Measurements from ENCODE around the gene MTUS2. TPM values are rescaled to one million over a fixed set of nuclear protein-coding genes. Genes with fewer than 3 reads are reported as not detected.

Gene MTUS2
- total and polyA plus RNA-seq, 10 donors, result 0.20 to 3.2 (median 0.85) TPM

GRCh38 chr13:29222458-29222857 lies 402.3 kb downstream of the MTUS2 start:
- 64 to 82% (median 80%) methylated on average over 4 to 5 of the region's 5 CpGs for WGBS, 5 donors
- no peak overlapping the region for H3K27ac ChIP-seq
- peaks cover 0 to 50% (median 30%) of the 10 kb centered on the region in 8 donors for H3K9me3 ChIP-seq
- TF ChIP-seq POLR2AphosphoS5 (IDR thresholded peaks at IDR 0.05) (no peak), POLR2A (IDR thresholded peaks at IDR 0.05) (no peak)
- TF ChIP-seq, protein P1, sequence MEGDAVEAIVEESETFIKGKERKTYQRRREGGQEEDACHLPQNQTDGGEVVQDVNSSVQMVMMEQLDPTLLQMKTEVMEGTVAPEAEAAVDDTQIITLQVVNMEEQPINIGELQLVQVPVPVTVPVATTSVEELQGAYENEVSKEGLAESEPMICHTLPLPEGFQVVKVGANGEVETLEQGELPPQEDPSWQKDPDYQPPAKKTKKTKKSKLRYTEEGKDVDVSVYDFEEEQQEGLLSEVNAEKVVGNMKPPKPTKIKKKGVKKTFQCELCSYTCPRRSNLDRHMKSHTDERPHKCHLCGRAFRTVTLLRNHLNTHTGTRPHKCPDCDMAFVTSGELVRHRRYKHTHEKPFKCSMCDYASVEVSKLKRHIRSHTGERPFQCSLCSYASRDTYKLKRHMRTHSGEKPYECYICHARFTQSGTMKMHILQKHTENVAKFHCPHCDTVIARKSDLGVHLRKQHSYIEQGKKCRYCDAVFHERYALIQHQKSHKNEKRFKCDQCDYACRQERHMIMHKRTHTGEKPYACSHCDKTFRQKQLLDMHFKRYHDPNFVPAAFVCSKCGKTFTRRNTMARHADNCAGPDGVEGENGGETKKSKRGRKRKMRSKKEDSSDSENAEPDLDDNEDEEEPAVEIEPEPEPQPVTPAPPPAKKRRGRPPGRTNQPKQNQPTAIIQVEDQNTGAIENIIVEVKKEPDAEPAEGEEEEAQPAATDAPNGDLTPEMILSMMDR (IDR thresholded peaks at IDR 0.05 in 8 of 11, conservative IDR thresholded peaks at IDR 0.05 in 3 of 11), result no peak
- H3K27me3 ChIP-seq (replicated peaks in 1 of 7), result peaks cover 0 to 9% (median 0%) of the 10 kb centered on the region in 7 donors
- intact Hi-C loops (cut with DNase I; ENCODE audit: low total_unique reads), result no loop called here
- H3K4me3 ChIP-seq, result no peak overlapping the region
- H3K4me1 ChIP-seq, result no peaks in the 10 kb centered on the region
- no peak for DNase-seq
- H3K36me3 ChIP-seq, result no peaks in the 10 kb centered on the region

GRCh38 chr13:29224206-29224605 lies 404.1 kb downstream of the MTUS2 start:
- H3K36me3 ChIP-seq, result no peaks in the 10 kb centered on the region
- WGBS, 5 donors, result 79 to 94% (median 85%) methylated on average over 2 of the region's 2 CpGs
- H3K27ac ChIP-seq, result no peak overlapping the region
- TF ChIP-seq, protein P1 (IDR thresholded peaks at IDR 0.05 in 8 of 11, conservative IDR thresholded peaks at IDR 0.05 in 3 of 11), result no peak
- no peak for TF ChIP-seq POLR2A (IDR thresholded peaks at IDR 0.05)
- no peak for TF ChIP-seq POLR2AphosphoS5 (IDR thresholded peaks at IDR 0.05)
- H3K4me3 ChIP-seq, result no peak overlapping the region
- no peaks in the 10 kb centered on the region for H3K4me1 ChIP-seq
- DNase-seq, result no peak
- peaks cover 0 to 37% (median 20%) of the 10 kb centered on the region in 8 donors for H3K9me3 ChIP-seq
- peaks cover 0 to 9% (median 0%) of the 10 kb centered on the region in 7 donors for H3K27me3 ChIP-seq (replicated peaks in 1 of 7)
- intact Hi-C loops (cut with DNase I; ENCODE audit: low total_unique reads), result no loop called here

DNA sequence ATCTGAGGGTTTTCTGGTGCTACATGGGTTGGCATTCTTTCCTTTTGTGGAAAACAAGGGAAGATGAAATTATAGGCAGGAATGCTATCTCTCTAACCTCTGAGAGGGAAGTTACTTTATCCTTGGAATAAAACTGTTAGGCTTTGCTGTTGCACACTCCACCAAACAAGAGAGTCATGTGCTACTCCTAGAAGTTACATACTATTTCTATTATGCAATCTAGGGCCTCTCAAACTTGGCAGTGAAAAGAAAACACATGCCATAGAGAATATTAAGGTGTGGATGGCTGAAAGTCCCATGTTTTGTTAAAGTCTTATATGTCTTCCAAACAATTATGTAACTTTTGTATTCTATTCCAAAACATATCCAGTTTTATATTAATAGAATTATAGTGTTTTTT lies 407.4 kb downstream of the MTUS2 start:
- no peak for DNase-seq
- H3K27me3 ChIP-seq (replicated peaks in 1 of 7), result peaks cover 0 to 9% (median 0%) of the 10 kb centered on the region in 7 donors
- H3K9me3 ChIP-seq, result peaks cover 0 to 17% (median 14%) of the 10 kb centered on the region in 8 donors
- H3K4me3 ChIP-seq, result no peak overlapping the region
- no peaks in the 10 kb centered on the region for H3K36me3 ChIP-seq
- no peak overlapping the region for H3K27ac ChIP-seq
- H3K4me1 ChIP-seq, result no peaks in the 10 kb centered on the region
- TF ChIP-seq POLR2A (IDR thresholded peaks at IDR 0.05) (no peak), POLR2AphosphoS5 (IDR thresholded peaks at IDR 0.05) (no peak)
- TF ChIP-seq, protein P1 (IDR thresholded peaks at IDR 0.05 in 8 of 11, conservative IDR thresholded peaks at IDR 0.05 in 3 of 11), result no peak
- intact Hi-C loops (cut with DNase I; ENCODE audit: low total_unique reads), result no loop called here

- TF ChIP-seq POLR2A (IDR thresholded peaks at IDR 0.05), result no peak
- TF ChIP-seq POLR2AphosphoS5 (IDR thresholded peaks at IDR 0.05), result no peak
- TF ChIP-seq, protein P1 (IDR thresholded peaks at IDR 0.05 in 8 of 11, conservative IDR thresholded peaks at IDR 0.05 in 3 of 11), result no peak
- Histone ChIP-seq H3K27ac (no peak overlapping the region), H3K27me3 (replicated peaks in 1 of 7) (no peaks in the 10 kb centered on the region), H3K4me1 (no peaks in the 10 kb centered on the region), H3K9me3 (no peaks in the 10 kb centered on the region), H3K4me3 (no peak overlapping the region), H3K36me3 (no peaks in the 10 kb centered on the region)
- DNase-seq, result no peak
- intact Hi-C loops (cut with DNase I; ENCODE audit: low total_unique reads), result no loop called here
- 65 to 78% (median 75%) methylated on average over 3 of the region's 3 CpGs for WGBS, 5 donors
Observed at GRCh38 chr13:29230299-29230845, 410.2 kb downstream of the MTUS2 start.
